ENCODE results near the gene ALAS1.

Gene ALAS1

DNA sequence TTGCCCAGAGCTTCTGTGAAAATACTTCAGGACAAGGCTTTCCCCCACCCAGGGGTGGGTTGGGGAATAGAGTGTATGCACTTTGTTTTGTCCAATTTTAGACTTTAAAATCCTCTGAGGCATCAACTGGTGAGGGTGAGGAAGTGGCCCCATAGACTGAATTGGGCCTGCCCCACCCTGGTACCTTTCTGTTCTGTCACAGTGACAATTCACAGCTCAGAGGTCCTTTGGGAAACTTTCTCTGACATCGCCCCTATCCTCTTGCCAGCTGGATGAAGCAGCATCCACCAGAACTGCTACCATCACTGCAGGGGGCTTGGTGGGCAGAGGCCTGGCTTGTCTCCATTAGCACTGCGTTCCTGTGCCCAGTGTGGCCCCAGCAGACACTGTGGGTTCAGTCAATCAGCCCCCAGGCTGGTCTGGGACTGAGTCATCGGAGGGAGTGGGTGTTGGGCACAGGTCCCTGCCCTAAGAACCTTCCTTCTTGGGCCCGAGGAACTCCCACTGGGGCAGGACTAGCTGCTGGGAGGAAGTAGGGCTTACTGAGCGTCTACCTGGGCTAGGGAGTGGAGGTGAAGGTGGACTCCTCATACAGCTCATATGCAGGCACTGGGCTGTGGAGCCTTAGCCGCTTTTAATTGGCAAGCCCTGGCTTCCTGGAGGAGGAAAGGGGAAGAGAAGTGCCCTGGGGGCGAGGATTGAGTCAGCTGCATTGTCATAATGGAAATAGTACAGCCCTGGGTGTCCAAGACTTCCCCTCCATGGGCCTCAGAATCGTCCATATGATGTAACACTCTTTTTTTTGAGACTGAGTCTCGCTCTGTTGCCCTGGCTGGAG is 46.0 kb downstream of the ALAS1 start:
- POLR2A ChIA-PET = interaction anchor here (1.6 kb wide), 1 partner anchor 43 kb away, joined by 3 read pairs; the partner anchor contains the start of gene GLYCTK
- no peaks in the 10 kb centered on the region for H3K9me3 ChIP-seq (ENCODE audit: control insufficient read depth, insufficient read depth, low read depth, low read length)
- H3K36me3 ChIP-seq (ENCODE audit: control insufficient read depth in 2 of 2, insufficient read depth in 1 of 2, low read length in 2 of 2) = peaks cover 0 to 13% of the 10 kb centered on the region in 2 experiments; a peak in 1 of 3 replicates
- H3K4me1 ChIP-seq (ENCODE audit: control insufficient read depth, insufficient read depth, low read length) = no peaks in the 10 kb centered on the region; the same call in 1 of the 2 replicates
- CTCF ChIA-PET = interaction anchor here (1.0 kb wide), 1 partner anchor 13 kb away, joined by 4 read pairs; no protein-coding TSS in a partner anchor
- no peak overlapping the region for H3K27ac ChIP-seq (ENCODE audit: extremely low read depth, low read depth, low read length)
- no peak overlapping the region for H3K4me3 ChIP-seq (ENCODE audit: low read depth, low read length)
- TF ChIP-seq KLF7 (tag by site-specific recombination; IDR thresholded peaks at IDR 0.05; ENCODE audit: borderline replicate concordance) (no peak), ZNF394 (tag by site-specific recombination; IDR thresholded peaks at IDR 0.05; ENCODE audit: borderline replicate concordance) (no peak), ZFHX2 (tag by site-specific recombination; conservative IDR thresholded peaks at IDR 0.05) (peak; percentile 92), ZNF48 (tag by site-specific recombination; IDR thresholded peaks at IDR 0.05) (no peak), ZNF843 (tag by site-specific recombination; IDR thresholded peaks at IDR 0.05) (no peak), GLIS1 (tag by site-specific recombination; IDR thresholded peaks at IDR 0.05) (peak; percentile 69), EGR2 (tag by site-specific recombination; IDR thresholded peaks at IDR 0.05; ENCODE audit: low read depth) (peak; percentile 73), ZNF423 (tag by site-specific recombination; IDR thresholded peaks at IDR 0.05) (no peak), SCRT1 (tag by site-specific recombination; IDR thresholded peaks at IDR 0.05; ENCODE audit: borderline replicate concordance) (no peak), SP7 (tag by site-specific recombination; IDR thresholded peaks at IDR 0.05) (peak; percentile 56), ZNF768 (tag by site-specific recombination; IDR thresholded peaks at IDR 0.05) (no peak), ZNF670 (tag by site-specific recombination; IDR thresholded peaks at IDR 0.05; ENCODE audit: low read depth) (no peak), ZNF138 (tag by site-specific recombination; IDR thresholded peaks at IDR 0.05; ENCODE audit: borderline replicate concordance) (no peak), HOXC10 (CRISPR knock-in tag; IDR thresholded peaks at IDR 0.05) (no peak), ZNF585B (tag by site-specific recombination; IDR thresholded peaks at IDR 0.05) (no peak), ZNF629 (tag by site-specific recombination; IDR thresholded peaks at IDR 0.05) (0 out of 2 replicates have a peak, but pooled peaks have one; percentile 20), ZBTB17 (tag by site-specific recombination; IDR thresholded peaks at IDR 0.05) (0 out of 2 replicates have a peak, but pooled peaks have one; percentile 29), ZNF707 (tag by site-specific recombination; IDR thresholded peaks at IDR 0.05) (no peak)
- TF ChIP-seq, protein P1, sequence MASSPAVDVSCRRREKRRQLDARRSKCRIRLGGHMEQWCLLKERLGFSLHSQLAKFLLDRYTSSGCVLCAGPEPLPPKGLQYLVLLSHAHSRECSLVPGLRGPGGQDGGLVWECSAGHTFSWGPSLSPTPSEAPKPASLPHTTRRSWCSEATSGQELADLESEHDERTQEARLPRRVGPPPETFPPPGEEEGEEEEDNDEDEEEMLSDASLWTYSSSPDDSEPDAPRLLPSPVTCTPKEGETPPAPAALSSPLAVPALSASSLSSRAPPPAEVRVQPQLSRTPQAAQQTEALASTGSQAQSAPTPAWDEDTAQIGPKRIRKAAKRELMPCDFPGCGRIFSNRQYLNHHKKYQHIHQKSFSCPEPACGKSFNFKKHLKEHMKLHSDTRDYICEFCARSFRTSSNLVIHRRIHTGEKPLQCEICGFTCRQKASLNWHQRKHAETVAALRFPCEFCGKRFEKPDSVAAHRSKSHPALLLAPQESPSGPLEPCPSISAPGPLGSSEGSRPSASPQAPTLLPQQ (tag by site-specific recombination; IDR thresholded peaks at IDR 0.05) = peak; percentile 11; the same call in 1 of the 2 replicates
- TF ChIP-seq, protein P2, sequence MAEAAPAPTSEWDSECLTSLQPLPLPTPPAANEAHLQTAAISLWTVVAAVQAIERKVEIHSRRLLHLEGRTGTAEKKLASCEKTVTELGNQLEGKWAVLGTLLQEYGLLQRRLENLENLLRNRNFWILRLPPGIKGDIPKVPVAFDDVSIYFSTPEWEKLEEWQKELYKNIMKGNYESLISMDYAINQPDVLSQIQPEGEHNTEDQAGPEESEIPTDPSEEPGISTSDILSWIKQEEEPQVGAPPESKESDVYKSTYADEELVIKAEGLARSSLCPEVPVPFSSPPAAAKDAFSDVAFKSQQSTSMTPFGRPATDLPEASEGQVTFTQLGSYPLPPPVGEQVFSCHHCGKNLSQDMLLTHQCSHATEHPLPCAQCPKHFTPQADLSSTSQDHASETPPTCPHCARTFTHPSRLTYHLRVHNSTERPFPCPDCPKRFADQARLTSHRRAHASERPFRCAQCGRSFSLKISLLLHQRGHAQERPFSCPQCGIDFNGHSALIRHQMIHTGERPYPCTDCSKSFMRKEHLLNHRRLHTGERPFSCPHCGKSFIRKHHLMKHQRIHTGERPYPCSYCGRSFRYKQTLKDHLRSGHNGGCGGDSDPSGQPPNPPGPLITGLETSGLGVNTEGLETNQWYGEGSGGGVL (tag by site-specific recombination; IDR thresholded peaks at IDR 0.05) = peak; percentile 63
- TF ChIP-seq, protein P3, sequence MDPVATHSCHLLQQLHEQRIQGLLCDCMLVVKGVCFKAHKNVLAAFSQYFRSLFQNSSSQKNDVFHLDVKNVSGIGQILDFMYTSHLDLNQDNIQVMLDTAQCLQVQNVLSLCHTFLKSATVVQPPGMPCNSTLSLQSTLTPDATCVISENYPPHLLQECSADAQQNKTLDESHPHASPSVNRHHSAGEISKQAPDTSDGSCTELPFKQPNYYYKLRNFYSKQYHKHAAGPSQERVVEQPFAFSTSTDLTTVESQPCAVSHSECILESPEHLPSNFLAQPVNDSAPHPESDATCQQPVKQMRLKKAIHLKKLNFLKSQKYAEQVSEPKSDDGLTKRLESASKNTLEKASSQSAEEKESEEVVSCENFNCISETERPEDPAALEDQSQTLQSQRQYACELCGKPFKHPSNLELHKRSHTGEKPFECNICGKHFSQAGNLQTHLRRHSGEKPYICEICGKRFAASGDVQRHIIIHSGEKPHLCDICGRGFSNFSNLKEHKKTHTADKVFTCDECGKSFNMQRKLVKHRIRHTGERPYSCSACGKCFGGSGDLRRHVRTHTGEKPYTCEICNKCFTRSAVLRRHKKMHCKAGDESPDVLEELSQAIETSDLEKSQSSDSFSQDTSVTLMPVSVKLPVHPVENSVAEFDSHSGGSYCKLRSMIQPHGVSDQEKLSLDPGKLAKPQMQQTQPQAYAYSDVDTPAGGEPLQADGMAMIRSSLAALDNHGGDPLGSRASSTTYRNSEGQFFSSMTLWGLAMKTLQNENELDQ (tag by site-specific recombination; IDR thresholded peaks at IDR 0.05; ENCODE audit: low read depth) = no peak
- TF ChIP-seq, protein P4, sequence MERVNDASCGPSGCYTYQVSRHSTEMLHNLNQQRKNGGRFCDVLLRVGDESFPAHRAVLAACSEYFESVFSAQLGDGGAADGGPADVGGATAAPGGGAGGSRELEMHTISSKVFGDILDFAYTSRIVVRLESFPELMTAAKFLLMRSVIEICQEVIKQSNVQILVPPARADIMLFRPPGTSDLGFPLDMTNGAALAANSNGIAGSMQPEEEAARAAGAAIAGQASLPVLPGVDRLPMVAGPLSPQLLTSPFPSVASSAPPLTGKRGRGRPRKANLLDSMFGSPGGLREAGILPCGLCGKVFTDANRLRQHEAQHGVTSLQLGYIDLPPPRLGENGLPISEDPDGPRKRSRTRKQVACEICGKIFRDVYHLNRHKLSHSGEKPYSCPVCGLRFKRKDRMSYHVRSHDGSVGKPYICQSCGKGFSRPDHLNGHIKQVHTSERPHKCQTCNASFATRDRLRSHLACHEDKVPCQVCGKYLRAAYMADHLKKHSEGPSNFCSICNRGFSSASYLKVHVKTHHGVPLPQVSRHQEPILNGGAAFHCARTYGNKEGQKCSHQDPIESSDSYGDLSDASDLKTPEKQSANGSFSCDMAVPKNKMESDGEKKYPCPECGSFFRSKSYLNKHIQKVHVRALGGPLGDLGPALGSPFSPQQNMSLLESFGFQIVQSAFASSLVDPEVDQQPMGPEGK (tag by site-specific recombination; IDR thresholded peaks at IDR 0.05) = peak; percentile 32; the same call in 1 of the 2 replicates
- TF ChIP-seq, protein P5, sequence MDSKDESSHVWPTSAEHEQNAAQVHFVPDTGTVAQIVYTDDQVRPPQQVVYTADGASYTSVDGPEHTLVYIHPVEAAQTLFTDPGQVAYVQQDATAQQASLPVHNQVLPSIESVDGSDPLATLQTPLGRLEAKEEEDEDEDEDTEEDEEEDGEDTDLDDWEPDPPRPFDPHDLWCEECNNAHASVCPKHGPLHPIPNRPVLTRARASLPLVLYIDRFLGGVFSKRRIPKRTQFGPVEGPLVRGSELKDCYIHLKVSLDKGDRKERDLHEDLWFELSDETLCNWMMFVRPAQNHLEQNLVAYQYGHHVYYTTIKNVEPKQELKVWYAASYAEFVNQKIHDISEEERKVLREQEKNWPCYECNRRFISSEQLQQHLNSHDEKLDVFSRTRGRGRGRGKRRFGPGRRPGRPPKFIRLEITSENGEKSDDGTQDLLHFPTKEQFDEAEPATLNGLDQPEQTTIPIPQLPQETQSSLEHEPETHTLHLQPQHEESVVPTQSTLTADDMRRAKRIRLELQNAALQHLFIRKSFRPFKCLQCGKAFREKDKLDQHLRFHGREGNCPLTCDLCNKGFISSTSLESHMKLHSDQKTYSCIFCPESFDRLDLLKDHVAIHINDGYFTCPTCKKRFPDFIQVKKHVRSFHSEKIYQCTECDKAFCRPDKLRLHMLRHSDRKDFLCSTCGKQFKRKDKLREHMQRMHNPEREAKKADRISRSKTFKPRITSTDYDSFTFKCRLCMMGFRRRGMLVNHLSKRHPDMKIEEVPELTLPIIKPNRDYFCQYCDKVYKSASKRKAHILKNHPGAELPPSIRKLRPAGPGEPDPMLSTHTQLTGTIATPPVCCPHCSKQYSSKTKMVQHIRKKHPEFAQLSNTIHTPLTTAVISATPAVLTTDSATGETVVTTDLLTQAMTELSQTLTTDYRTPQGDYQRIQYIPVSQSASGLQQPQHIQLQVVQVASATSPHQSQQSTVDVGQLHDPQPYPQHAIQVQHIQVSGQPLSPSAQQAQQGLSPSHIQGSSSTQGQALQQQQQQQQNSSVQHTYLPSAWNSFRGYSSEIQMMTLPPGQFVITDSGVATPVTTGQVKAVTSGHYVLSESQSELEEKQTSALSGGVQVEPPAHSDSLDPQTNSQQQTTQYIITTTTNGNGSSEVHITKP (tag by site-specific recombination; IDR thresholded peaks at IDR 0.05) = peak; percentile 92
